IMR-90 (cell line): ENCODE measurements around the gene ADGRG3. TPM values are rescaled to one million over a fixed set of nuclear protein-coding genes. Genes with fewer than 3 reads are reported as not detected.

Source experiments
- ATAC-seq: fragments of 200-7000 bp; cut with Tn5 transposase; 2 replicates; pipeline ENCODE4 v1.9.1; 2020; ENCODE audit warnings: low read depth, mild to moderate bottlenecking, moderate library complexity
- BruUV-seq: library from RNA; stranded (reverse); fragments of 400-500 nt; replicated peaks from 2 replicates; lab custom pipeline; 2021; lab: Mats Ljungman, UMichigan
- CTCF ChIA-PET: fragments of 300-600 bp; formaldehyde crosslinking; extraction: SDS; loops from one replicate; lab custom pipeline; 2021; ENCODE audit warnings: antibody characterized with exemption; lab: Yijun Ruan, JAX
- POLR2A ChIA-PET: fragments of 300-600 bp; sonication (Branson Sonifier 250); formaldehyde crosslinking; loops from one replicate; lab custom pipeline; 2022; ENCODE audit warnings: antibody characterized with exemption; ENCODE audit not compliant: unreplicated experiment; lab: Charles Lee
- DNase-seq: peaks from one replicate; pipeline ENCODE4 v3.0.0; 2013
- H2AFZ ChIP-seq: replicated peaks from 2 replicates; pipeline ENCODE3; 2013; ENCODE audit warnings: low read length, mild to moderate bottlenecking; ENCODE audit not compliant: poor library complexity
- H2AK5ac ChIP-seq: 2 replicates; pipeline ENCODE4 v1.6.1; 2013; ENCODE audit warnings: low read depth, low read length, inconsistent platforms
- H2AK9ac ChIP-seq: replicated peaks from 2 replicates; pipeline ENCODE3; 2013; ENCODE audit warnings: mild to moderate bottlenecking, low read depth, low read length, moderate library complexity; ENCODE audit not compliant: poor library complexity
- H2BK120ac ChIP-seq: 2 replicates; pipeline ENCODE4 v1.6.1; 2013; ENCODE audit warnings: low read depth, low read length, inconsistent platforms
- H2BK15ac ChIP-seq: 3 replicates; pipeline ENCODE4 v1.6.1; 2013; ENCODE audit warnings: low read depth, low read length, inconsistent platforms
- H2BK20ac ChIP-seq: 2 replicates; pipeline ENCODE4 v1.6.1; 2013; ENCODE audit warnings: low read depth, mild to moderate bottlenecking, inconsistent platforms, low read length, moderate library complexity
- H2BK5ac ChIP-seq: 2 replicates; pipeline ENCODE4 v1.6.1; 2013; ENCODE audit warnings: mild to moderate bottlenecking, low read depth, low read length, inconsistent platforms; ENCODE audit not compliant: poor library complexity, severe bottlenecking
- H3K14ac ChIP-seq: replicated peaks from 2 replicates; pipeline ENCODE4 v1.6.1; 2013; ENCODE audit warnings: low read depth, low read length, inconsistent platforms
- H3K18ac ChIP-seq: 2 replicates; pipeline ENCODE4 v1.6.1; 2013; ENCODE audit warnings: low read depth, low read length, control low read depth
- H3K23ac ChIP-seq: 2 replicates; pipeline ENCODE4 v1.6.1; 2013; ENCODE audit warnings: low read depth, low read length, inconsistent platforms
- H3K27ac ChIP-seq: 2 replicates; pipeline ENCODE4 v1.5.1; 2013; ENCODE audit warnings: mild to moderate bottlenecking, control low read depth, low read length; ENCODE audit not compliant: insufficient read depth
- H3K27me3 ChIP-seq: 2 replicates; pipeline ENCODE4 v1.6.1; 2013; ENCODE audit warnings: low read length; ENCODE audit not compliant: control insufficient read depth, insufficient read depth
- H3K36me3 ChIP-seq: 2 replicates; pipeline ENCODE4 v1.6.1; 2013; ENCODE audit warnings: low read length, mixed read lengths; ENCODE audit not compliant: control insufficient read depth, insufficient read depth
- H3K4ac ChIP-seq: 2 replicates; pipeline ENCODE4 v1.6.1; 2013; ENCODE audit warnings: low read depth, low read length, inconsistent platforms
- H3K4me1 ChIP-seq: 2 replicates; pipeline ENCODE4 v1.6.1; 2013; ENCODE audit warnings: low read length, mixed read lengths; ENCODE audit not compliant: control insufficient read depth, insufficient read depth
- H3K4me2 ChIP-seq: 2 replicates; pipeline ENCODE4 v1.6.1; 2013; ENCODE audit warnings: low read depth, mild to moderate bottlenecking, control low read depth, low read length, moderate library complexity
- H3K4me3 ChIP-seq: 2 replicates; pipeline ENCODE4 v1.5.1; 2013; ENCODE audit warnings: low read depth, mild to moderate bottlenecking, control low read depth, low read length, moderate library complexity; ENCODE audit not compliant: insufficient read depth
- H3K56ac ChIP-seq: 2 replicates; pipeline ENCODE4 v1.6.1; 2013; ENCODE audit warnings: low read length, inconsistent platforms; ENCODE audit not compliant: insufficient read depth; ENCODE audit errors: extremely low read depth
- H3K79me1 ChIP-seq, 2 experiments: 2 replicates each; pipeline ENCODE4 v1.6.1; 2013; ENCODE audit warnings: low read length in 2 of 2, inconsistent platforms in 1 of 2, low read depth in 1 of 2
- H3K9ac ChIP-seq: 2 replicates; pipeline ENCODE4 v1.6.1; 2013; ENCODE audit warnings: low read depth, low read length, control low read depth
- H3K9me1 ChIP-seq: 2 replicates; pipeline ENCODE4 v1.6.1; 2013; ENCODE audit warnings: low read length, inconsistent platforms; ENCODE audit not compliant: insufficient read depth
- H3K9me3 ChIP-seq: 2 replicates; pipeline ENCODE4 v1.6.1; 2013; ENCODE audit warnings: low read length; ENCODE audit not compliant: control insufficient read depth, insufficient read depth
- H4K20me1 ChIP-seq: 2 replicates; pipeline ENCODE4 v1.6.1; 2013; ENCODE audit warnings: low read length, inconsistent platforms; ENCODE audit not compliant: insufficient read depth
- H4K5ac ChIP-seq: 2 replicates; pipeline ENCODE4 v1.6.1; 2013; ENCODE audit warnings: mild to moderate bottlenecking, low read depth, low read length, control low read depth
- H4K8ac ChIP-seq, 2 experiments: 2 replicates each; pipeline ENCODE4 v1.6.1; 2013; ENCODE audit warnings: low read depth in 2 of 2, low read length in 2 of 2, control low read depth in 1 of 2, inconsistent platforms in 1 of 2
- H4K91ac ChIP-seq: 2 replicates; pipeline ENCODE4 v1.6.1; 2013; ENCODE audit warnings: low read depth, low read length, inconsistent platforms; ENCODE audit not compliant: insufficient read depth
- BHLHE40 ChIP-seq: fragments of 150-350 bp; IDR thresholded peaks from 2 replicates; pipeline ENCODE4 v1.6.1; 2016; ENCODE audit warnings: mild to moderate bottlenecking, low read depth, low read length
- CHD1 ChIP-seq: IDR thresholded peaks from 2 replicates; pipeline ENCODE4 v1.6.1; 2012; ENCODE audit warnings: low read depth, low read length, improper control_type of control experiment
- MAZ ChIP-seq: IDR thresholded peaks from 2 replicates; pipeline ENCODE4 v1.6.1; 2012; ENCODE audit warnings: low read depth, mild to moderate bottlenecking, low read length, improper control_type of control experiment, moderate library complexity, borderline replicate concordance
- MXI1 ChIP-seq: IDR thresholded peaks from 2 replicates; pipeline ENCODE4 v1.6.1; 2012; ENCODE audit warnings: low read depth, mild to moderate bottlenecking, low read length, moderate library complexity, borderline replicate concordance
- NFE2L2 ChIP-seq: fragments of 150-350 bp; IDR thresholded peaks from 2 replicates; pipeline ENCODE4 v1.6.1; 2016; ENCODE audit warnings: low read depth, mild to moderate bottlenecking, low read length
- POLR2A ChIP-seq: IDR thresholded peaks from 2 replicates; pipeline ENCODE4 v1.6.1; 2012; ENCODE audit warnings: mild to moderate bottlenecking, low read depth, low read length
- WGBS, 2 experiments: methylation state at CpG; one replicate each; pipeline versions ENCODE4 v1.1.5 to v1.1.7; 2013; ENCODE audit warnings: missing lambda C conversion rate in 2 of 2; ENCODE audit not compliant: insufficient read length in 1 of 2; ENCODE audit errors: extremely low coverage in 2 of 2; 5-methylcytosine and 5-hydroxymethylcytosine counted together
- dilution Hi-C: fragments of 300-500 bp; cut with HindIII; formaldehyde crosslinking; loops from one replicate; pipeline ENCODE4 v1.14.3; 2018; ENCODE audit warnings: low sequenced_read_pairs; ENCODE audit not compliant: unreplicated experiment
- in situ Hi-C: fragments of 300-500 bp; cut with MboI; formaldehyde crosslinking; loops from 3 replicates; pipeline ENCODE4 v1.14.3; 2019; ENCODE audit warnings: low sequenced_read_pairs, inconsistent platforms, mixed read lengths
- intact Hi-C: fragments of 100-400 bp; cut with micrococcal nuclease; formaldehyde crosslinking; loops from 2 replicates; pipeline ENCODE4 v1.10.0; 2022
- polyA plus RNA-seq, 3 experiments: library from polyadenylated mRNA; depleted of rRNA; stranded (reverse); fragments of >200 nt; gene quantifications; 2 replicates each; pipeline ENCODE4 v1.2.3, GENCODE V29; 2012; ENCODE audit warnings: low replicate concordance in 1 of 3
- total RNA-seq: library from RNA; depleted of rRNA; stranded (reverse); fragments of >200 nt; gene quantifications from 2 replicates; pipeline ENCODE4 v1.2.3, GENCODE V29; 2012

The ADGRG3 gene
- total and polyA plus RNA-seq, 2 of the 4 experiments (the other 2 are of a cell fraction), result not detected

DNA sequence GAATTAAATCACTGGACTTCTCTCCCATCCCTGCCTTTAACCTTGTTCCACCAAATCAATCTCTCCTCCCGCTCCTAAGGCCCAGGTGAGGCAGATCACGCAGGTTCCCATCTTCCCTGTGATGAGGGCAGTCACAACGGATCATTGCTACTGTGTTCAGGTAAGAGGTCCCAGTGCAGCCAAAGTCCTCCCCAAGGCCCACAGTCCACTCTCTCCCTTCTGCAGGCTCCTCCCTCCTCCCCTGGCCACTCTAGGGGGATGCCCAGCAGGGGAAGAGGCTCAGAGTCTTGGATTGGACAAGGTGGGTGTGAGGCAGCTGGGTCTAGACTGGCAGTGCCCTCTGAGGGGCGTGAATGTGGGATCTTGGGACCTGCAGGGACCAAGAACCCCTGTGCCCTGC, 2.6 kb upstream of the ADGRG3 start:
- no peak for DNase-seq

More for the DNA sequence above, 2.6 kb upstream of the ADGRG3 start:
- H3K27me3 ChIP-seq, result peaks cover 17% of the 10 kb centered on the region
- ChIA-PET CTCF (no interaction called here), POLR2A (no interaction called here)
- H4K8ac ChIP-seq, result no peak overlapping the region
- no peak overlapping the region for H2BK5ac ChIP-seq
- no peaks in the 10 kb centered on the region; the same call in 1 of the 2 replicates for H3K9me1 ChIP-seq
- TF ChIP-seq CHD1 (no peak), NFE2L2 (no peak), MAZ (no peak), BHLHE40 (no peak), MXI1 (no peak), POLR2A (no peak)
- H3K9me3 ChIP-seq, result no peaks in the 10 kb centered on the region
- no TSS peak for BruUV-seq
- H3K23ac ChIP-seq, result no peak overlapping the region
- no peak overlapping the region for H4K5ac ChIP-seq
- intact Hi-C loops (no loop called here), dilution Hi-C loops (no loop called here), in situ Hi-C loops (no loop called here)
- no peaks in the 10 kb centered on the region for H3K4me1 ChIP-seq
- H2BK15ac ChIP-seq, result no peak overlapping the region
- no peak overlapping the region for H3K4ac ChIP-seq
- H4K91ac ChIP-seq, result no peak overlapping the region
- no peak for ATAC-seq
- no peak overlapping the region for H3K27ac ChIP-seq
- H2AK9ac ChIP-seq, result no peak overlapping the region
- no peak overlapping the region for H3K9ac ChIP-seq
- no peak overlapping the region for H3K18ac ChIP-seq
- no peaks in the 10 kb centered on the region for H3K79me1 ChIP-seq
- H2BK120ac ChIP-seq, result no peak overlapping the region
- no peaks in the 10 kb centered on the region for H3K36me3 ChIP-seq
- H2AFZ ChIP-seq, result no peak overlapping the region
- no peak overlapping the region for H3K4me3 ChIP-seq
- WGBS, 2 experiments, result 80% methylated on average over 1 of the region's 4 CpGs; no CpG with 5 or more reads in 1 of the 2 experiments
- H4K20me1 ChIP-seq, result no peaks in the 10 kb centered on the region; the same call in 1 of the 2 replicates
- no peak overlapping the region for H2AK5ac ChIP-seq
- no peak overlapping the region for H2BK20ac ChIP-seq
- no peak overlapping the region for H3K4me2 ChIP-seq
- no peak overlapping the region for H3K14ac ChIP-seq
- H3K56ac ChIP-seq, result no peak overlapping the region
